HG03196 (cell line): Measurements from ENCODE around the gene ANKRD63.

ENCODE experiments used
- ATAC-seq: cut with Tn5 transposase; IDR thresholded peaks from one replicate; pipeline ENCODE4 v1.9.1; 2021; ENCODE audit not compliant: unreplicated experiment

The ANKRD63 gene

DNA sequence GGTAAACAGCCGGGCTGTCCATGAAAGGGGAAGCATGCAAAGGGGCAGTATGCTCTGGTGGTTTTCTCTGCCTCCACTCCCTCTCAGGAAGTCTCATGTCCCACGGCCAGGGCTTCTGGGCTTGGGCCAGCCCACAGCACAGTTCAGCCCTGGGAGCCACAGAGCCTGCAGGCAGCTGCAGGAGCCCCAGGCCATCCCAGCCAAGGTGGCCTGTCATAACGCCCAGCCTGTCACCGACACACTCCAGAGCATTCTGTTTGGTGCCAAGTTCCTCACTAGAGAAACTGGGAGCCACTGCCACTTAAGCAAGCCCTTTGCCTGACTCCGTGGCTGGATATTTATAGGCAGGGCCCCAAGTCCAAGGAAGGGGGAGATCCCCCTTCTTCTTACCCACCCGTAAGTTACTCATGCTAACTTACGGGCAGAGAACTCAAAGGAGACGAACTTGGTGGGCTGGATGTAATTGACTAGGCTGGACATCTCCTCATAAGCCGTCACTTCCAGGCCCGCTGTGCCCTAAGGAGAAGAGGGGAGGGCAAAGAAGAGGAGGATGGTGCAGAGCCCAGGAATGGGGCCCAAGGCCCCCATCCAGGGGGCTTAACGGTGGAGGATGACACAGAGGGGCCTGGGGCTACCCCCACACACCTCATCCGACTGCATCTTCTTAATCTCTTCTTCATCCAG, 13.2 kb upstream of the ANKRD63 start:
- no peak for ATAC-seq

DNA sequence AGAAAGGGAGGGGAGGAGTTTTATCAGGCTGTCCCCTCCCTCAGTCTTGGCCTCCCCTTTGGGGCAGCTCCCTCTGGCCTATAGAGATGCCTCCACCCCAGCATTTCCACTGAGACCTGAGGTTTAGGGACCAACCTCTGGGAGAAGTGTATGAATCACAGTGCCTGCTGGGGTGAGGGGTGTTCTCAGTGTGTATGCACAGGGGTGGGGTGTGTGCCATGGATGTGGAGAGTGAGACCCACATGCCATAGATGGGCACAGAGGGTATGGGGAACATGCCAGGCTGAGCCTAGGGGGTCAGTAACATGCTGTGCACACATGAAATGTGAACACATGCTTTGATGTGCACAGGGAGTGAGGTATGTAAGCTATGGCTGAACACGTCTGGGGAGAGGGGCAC, 12.4 kb upstream of the ANKRD63 start:
- ATAC-seq, result no peak

DNA sequence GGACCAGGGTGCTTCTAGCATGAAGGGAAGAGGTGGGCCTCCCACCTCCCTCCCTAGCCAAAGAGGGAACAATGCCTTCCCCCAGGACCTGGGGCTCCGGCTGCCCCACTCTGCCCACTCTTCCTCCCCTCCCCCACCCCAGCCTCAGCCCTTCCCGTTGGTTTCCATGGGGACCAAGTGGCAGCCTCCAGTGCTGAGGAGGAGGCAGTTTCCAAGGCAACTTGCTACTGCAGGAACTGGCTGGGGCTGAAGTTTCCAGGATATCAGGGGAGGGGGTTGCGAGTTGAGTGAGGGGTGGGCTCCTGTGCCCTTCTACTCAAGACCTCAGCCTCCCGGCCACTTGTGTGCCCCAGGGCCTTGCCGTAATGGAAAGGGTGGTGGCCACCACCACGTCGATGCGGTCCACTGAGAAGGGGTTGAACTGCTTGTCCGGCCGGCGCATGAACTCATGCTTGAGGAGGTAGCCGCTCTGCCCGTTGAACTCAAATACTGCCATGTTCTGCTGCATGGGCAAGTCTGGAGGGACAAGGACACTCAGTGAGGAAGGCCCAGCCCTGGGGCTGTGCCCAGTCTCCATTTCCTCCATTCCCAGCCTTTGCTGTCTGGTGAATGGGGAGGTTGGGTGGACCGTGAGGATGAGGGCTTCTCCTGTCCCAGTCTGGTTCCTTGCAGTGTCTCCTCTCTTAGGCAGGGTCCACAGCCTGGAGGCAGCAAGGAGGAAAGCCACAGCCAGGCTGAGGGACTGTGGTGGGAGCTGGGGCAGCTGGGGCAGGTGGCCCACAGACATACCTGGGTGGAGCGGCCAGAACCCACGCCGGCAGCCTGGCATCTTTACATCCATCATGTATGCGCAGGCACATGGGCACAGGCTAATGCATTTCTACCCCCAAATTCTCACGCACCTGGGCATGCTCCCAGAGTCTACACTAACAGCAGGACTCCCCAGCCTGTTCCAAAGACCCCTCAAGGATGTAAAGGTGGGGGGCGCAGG, 11.3 kb upstream of the ANKRD63 start:
- no peak for ATAC-seq

DNA sequence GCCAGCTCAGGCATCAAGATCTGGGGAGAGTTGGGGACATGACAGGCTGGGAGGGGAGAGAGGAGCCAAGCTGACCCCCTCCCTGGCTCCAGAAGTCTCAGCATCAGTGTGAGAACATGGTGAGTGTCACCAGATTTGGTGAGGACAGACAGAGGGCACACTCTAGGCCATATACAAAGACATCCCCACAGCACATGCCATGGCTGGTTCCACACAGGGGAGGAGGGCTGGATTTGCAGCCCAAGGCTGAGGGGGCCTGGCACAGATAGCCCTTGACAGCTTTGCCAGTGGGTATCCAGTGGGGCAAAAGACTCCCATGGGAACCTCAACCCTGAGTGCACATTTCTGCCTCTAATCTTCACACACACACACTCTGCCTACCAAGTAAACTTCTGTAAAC, 10.1 kb upstream of the ANKRD63 start:
- no peak for ATAC-seq

DNA sequence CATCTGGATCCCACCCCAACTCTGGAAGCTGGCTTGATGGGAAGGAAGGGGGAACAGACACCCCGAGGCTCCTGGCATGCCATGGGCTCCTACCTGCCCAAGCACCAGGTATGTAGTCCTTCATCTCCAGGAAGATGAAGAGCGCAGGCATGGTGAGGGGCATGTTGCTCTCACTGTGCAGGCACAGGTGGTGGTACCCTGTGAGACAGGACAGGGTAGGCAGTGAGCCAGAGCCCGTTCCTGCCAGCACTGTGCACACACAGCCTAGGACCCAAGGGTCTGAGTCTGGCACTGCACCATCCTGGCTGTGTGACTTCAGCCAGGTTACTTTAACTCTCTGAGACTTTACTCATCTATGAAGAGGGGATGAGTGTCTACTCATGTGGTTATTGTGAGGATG, 9.4 kb upstream of the ANKRD63 start:
- no peak for ATAC-seq

DNA sequence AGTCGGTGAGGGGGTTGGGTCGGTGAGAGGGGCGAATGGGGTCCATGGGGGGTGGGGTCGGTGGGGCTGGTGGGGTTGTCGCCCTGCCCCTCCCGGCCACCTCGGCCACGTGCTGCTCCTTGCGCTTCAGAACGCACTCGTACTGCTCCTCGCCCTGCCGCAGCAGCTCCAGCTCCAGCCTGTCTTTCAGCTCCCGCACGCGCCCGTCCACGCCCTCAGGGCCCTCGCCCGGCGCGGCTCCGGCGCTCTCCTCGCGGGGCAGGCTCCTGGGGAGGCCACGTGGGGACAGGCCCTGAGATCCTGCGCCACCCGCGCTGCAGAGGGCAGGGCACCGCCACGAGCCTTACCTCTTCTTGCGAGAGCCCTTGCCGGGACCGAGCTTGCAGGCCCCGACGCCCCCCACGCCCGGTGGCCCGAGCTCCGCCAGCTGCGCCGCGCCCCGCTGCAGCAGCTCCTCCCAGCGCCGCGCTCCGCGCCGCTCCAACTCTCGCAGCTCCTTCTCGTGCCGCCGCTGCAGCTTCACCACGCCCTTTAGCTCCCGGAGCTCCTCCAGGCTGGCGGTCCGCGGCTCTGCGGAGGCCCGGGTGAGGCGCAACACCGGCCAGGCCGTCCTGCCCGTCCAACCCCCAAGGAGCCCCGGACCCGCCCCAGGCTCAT, 8.2 kb upstream of the ANKRD63 start:
- ATAC-seq, result no peak

DNA sequence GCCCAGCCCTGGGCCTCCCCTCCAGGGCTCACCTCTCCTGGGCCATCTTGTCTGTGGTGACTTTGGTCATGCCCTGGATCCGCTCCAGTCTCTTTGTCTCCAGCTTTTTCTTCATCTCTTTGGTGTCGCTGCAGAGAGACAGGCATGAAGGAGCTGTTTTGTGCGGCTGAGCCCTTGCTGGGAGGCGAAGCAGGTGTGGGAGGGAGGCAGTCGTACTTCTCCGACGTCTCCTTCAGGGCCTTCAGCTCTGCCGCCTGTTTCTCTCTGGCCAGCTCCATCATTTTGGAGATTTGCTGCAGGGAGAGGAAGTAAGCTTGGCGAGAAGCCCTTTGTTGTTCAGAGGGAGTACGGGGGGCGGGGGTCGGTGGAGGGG, 7.7 kb upstream of the ANKRD63 start:
- no peak for ATAC-seq

DNA sequence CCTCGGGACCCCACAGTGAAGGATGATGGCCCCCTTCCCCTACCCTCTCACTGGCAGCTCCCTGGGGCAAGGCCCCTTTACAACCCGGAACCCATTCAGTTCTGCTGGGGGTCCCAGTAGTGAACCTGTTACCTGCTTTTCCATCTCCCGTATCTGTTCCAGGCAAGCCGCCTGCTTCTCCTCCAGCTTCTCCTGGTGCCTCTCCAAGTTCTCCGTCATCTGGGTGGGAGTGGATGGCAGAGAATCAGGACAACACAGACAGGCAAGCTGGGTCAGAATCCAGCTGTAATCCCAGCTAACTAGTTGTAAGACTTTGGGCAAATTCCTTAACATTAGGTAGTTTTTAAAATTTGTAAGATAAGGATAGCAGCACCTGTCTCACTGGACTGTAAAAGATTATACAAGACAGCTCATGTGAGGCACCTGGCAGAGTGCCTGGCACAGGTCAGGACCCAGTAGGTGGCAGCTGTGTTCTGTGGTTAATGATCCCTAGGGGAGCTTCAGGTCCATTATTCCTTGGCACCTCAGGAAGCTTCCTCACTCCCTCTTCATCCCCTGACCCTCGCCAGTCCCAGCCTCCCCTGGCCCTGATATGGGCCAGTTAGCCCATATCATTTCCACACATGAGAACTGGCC, 6.4 kb upstream of the ANKRD63 start:
- ATAC-seq, result no peak

DNA sequence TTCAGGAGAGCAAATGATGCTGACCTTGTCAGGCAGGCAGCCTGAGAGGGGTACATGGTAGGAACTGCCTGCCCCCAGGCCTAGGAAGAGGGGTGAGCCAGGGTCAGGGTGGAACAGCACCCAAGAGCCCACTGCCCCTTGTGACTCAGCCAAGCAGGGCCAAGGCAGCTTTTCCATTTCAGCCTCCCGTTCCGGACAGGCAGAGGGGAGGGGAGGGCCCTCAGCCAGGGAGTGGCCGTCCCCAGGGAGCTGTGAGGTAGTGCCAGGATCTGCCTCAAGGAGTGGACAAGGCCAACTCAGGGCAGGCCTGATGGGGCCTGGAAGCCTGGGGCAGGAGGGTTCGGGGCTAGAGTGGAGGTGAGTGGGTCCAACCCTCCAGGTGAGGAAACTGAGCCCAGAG, 5.1 kb upstream of the ANKRD63 start:
- no peak for ATAC-seq

DNA sequence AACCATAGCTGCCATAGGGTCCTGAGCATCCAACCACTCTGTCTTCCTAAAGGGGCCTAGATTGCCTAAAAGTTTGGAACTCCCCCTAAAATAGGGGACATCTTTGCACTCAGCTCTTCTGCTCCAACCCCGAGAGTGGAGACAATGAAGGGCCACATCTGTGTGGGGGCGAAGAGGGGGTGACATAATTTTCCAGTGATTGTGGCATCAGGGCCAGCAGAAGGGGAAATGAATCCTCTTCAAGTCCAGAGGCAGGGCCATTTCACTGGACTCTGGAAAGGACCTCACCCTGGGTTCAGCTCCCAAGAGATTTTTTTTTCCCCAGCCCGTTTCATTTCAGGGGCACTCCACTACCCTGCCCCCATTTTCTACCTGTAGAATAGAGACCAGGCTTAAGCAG, 4.6 kb upstream of the ANKRD63 start:
- ATAC-seq, result no peak

DNA sequence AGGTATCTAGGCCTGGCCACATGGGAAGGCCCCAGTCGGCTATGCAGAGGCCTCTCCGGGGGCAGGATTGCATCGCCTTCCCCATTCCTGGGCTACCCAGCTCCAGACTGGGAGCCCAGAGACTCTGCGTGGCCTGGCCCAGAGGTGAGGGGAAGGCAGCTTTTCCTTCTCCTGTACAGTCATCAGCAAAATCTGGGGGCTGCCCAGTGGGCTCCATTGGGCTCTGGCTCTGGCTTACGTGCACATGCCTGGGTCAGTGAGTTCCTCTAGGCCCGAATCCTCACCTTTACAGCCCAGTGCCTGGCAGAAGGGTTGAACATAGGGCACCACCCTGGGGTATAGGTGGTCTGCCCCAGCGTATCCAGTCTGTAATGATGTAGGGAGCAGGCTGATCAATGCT, 3.9 kb upstream of the ANKRD63 start:
- no peak for ATAC-seq

DNA sequence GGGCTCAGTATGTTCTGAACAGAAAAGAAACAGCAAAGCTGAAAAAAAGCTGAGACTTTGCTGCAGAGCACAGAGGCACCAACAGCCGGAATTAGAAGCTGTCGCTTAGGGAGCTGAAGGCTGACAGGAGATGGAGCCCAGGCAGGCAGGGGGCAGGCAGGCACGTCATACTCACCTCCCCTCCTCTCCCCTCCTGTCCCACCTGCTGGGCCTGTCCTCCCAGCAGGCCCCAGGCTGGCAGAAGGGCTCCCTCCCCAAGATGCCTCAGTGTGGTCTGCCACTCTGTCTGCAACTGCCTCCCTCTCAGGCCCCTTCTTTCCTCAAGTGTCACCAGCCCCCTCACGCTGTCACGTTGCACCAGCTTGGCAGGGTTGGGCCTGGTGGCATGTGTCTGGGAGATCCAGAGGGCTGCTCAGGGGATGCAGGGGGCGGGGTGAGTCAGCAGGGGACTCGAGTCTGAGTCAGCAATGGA, 3.2 kb upstream of the ANKRD63 start:
- no peak for ATAC-seq

DNA sequence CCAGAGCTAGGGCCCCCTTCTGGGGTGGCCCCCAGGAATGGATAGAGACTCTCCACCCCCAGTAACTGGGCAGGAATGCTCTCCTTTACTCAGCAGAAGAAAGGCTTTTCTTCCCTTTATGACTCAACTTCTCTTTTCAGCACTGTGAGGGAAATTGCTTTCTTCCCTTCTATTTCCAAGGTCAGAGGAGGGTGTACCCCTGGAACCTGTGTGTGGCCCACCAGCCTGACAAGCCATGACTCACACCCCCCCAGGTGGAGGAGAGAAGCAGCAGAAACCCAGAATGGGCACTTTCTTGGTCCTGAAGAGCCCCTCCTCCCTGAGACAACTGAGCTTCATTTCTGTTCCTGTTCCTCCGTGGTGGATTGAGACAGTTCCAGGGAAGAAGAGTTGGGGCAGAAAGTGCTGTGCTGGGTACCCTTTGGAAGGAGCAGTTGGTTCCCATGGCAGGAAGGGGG, 2.7 kb upstream of the ANKRD63 start:
- ATAC-seq, result no peak

DNA sequence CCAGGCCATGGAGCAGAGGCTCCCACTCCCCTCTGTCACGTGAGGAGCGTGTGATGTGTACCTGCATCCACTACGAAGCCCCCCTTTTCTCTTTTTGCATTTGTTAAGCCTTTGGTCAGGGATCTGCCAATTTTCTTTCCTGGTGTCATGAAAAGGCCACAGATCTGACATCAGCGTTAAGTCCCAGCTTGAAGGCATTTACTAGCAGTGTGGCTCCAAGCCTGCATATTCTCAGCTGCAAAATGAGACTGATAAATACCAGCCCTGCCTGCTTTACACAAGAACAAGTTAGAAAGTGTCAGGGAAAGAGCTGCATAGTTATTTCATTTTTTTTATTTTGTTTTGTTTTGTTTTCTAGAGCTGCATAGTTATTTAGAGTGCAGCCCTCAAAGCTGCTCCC, 2.3 kb upstream of the ANKRD63 start:
- ATAC-seq, result no peak

DNA sequence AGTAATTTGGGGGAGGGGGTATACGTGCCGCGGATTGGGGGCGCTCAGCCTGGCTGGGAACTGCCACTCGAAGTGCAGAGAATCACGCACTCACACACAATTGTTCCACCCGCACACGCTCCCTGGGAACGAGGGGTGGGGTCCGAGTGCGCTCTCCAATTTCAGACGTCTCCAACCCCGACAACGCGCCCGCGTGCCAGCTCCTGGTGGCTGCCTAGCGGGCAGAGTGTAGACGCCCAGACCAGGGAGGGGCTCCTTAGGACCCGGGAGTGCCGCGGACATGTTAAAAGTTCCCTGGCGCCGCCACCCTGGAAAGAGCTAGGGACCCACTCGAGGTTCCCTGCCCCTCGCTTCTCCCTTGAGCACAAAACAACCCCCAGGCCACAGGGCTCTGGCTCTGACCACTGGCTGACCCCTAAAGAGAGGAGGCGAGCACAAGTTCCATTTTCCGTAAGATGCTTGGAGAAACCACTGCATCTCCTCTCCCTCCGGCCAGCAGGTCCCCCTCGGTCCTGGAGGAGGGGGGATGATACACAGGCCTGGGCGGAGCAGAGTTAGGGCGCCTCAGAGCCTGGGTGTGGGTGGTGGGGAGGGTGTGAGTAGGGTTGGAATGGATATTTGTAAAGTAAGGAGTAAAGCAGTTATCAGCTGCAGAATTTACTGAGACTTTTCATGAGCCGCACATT, 894 bp upstream of the ANKRD63 start:
- no peak for ATAC-seq

DNA sequence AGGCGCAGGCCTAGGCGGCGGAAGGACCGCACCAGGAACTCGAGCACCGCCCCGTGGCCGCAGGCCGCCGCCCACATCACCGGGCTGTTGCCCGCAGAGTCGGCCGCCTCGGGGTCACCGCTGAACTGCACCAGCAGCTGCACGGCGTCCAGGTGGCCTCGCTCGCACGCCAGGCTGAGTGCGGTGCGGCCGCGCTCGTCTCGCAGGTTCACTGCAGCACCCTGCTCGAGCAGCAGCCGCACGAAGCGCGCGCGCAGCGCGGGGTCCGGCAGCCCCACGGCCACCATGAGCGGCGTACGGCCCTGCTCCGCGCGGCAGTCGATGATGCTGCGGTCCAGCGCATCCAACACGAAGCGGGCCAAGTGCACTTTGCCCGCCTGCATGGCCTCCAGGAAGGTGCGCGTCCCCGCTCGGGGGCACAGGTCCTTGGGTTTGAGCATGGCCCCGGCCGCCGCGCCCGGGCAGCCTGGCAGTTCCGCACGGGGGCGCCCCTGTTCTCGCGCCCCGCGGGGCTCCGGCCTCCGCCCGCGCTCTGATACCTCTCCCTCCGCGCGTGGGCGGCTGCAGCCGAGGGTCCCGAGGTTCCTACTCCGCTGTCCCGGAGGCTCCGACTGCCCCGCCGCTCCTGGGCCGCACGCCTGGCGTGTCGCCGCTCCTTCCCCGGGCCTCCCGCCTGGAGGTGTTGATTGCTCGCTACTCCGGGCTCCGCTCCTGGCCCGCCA, 556 bp downstream of the ANKRD63 start:
- no peak for ATAC-seq

DNA sequence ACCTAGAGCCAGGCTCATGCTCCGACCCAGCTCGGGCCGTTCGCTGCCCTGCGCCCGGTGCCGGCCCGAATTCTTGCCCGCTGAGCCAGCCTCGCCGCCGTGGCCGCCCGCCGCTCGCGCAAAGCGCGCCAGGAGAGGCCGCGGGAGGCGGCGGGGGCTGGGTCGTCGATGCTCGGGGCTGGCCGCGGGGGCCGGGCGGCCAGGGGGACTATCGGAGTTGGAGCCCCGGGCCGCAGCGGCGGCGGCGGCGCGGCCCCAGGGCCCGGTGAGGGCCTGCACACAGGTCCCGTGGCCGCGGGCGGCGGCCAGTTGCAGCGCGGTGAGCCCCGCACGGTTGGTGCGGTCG, 1.1 kb downstream of the ANKRD63 start:
- ATAC-seq, result no peak

DNA sequence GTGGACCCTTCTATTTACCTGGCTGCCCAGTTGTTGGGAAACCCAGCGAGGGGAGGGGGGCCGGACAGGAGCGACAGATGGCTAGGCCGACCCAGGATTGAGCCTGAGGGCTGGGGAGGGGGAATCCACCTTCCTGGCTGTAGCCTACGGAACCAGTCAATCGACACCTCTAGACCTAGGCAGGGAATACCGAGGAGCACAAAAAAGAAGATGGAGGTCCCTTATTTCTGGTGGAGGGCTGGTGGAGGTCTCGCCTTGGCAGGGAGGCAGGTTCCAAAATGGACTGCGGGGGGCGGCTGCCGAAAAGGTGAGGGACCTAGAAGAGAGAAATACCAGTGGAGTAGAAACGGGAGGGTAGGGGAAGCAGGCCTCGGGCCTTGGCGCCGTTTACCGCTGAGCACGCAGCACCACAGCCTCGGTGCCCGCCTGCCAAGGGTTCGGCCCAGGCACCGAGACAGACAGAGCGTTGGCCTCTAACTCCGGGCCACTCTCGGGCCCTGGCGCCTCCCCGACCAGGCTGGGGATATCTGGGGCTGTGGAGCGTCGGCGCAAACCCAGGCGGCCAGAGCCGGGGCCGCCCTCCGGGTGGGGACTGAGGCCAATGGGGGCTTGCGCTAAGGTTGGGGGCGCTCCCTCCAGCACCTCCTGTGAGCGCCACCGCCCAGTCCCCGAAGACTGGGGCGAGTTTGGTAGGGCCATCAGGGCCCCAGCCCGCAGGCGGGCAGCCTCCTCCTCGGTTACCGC, 1.6 kb downstream of the ANKRD63 start:
- ATAC-seq, result no peak

DNA sequence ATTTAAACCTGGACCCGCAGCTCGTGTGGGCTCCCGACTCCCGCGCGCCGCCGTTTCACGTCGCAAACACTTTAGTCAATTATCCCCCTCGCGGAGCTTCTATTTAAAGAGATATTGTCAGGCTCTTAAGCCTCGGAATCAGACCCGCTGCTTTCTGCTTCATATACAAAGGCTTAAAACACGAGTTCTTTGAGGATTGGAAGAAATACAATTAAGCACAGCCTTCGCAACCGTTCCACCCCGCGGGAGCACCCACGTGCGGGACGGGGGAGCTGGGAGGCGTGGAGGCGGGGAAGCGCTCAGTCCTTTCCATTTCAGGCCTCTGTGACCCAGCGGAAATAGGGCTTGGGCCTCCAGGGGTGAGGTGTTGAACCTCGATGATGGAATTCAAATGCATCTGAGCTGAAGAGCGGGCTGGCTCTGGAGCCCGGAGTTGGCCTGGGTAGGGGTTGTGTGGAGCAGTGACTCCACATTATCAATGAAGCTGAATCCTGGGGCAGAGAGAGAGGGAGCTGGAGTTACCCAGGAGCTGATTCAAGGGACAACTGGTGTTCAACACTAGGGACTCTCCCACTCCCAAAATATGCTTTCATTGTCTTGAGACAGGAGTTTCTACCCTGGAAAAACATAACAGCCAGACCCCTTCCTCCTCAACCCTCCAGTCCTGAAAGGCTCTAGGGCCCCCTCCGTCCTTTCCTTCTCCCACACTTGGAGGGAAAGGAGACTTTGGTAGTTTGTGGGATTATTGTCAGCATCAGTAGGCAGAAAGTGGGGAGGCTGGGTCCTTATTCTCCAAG, 2.4 kb downstream of the ANKRD63 start:
- ATAC-seq, result no peak
